Muscle layer of colon (tissue), 2 donors: ENCODE results near the gene UBA6.

Source experiments
- H3K27ac ChIP-seq: one replicate; pipeline ENCODE4 v1.7.0; 2013; ENCODE audit warnings: low read depth, mild to moderate bottlenecking, low read length, moderate library complexity
- H3K27me3 ChIP-seq, 2 donors: one replicate each; pipeline ENCODE4 v1.7.0; 2013; ENCODE audit warnings: low read length in 2 of 2, mild to moderate bottlenecking in 2 of 2; ENCODE audit not compliant: insufficient read depth in 2 of 2, control insufficient read depth in 1 of 2
- H3K36me3 ChIP-seq: one replicate; pipeline ENCODE4 v1.7.0; 2013; ENCODE audit warnings: mild to moderate bottlenecking, low read length; ENCODE audit not compliant: insufficient read depth
- H3K4me1 ChIP-seq: one replicate; pipeline ENCODE4 v1.7.0; 2013; ENCODE audit warnings: mild to moderate bottlenecking, low read length; ENCODE audit not compliant: insufficient read depth
- H3K4me3 ChIP-seq, 2 donors: one replicate each; pipeline ENCODE4 v1.7.0; 2013; ENCODE audit warnings: low read length in 2 of 2, low read depth in 1 of 2, mild to moderate bottlenecking in 1 of 2, moderate library complexity in 1 of 2
- H3K9ac ChIP-seq: one replicate; pipeline ENCODE4 v1.7.0; 2013; ENCODE audit warnings: low read length
- H3K9me3 ChIP-seq: one replicate; pipeline ENCODE4 v1.7.0; 2013; ENCODE audit warnings: mild to moderate bottlenecking, low read length
- donor health status: abdominal sarcoma.
- donor health status: Adenocarcinoma of cecum.

UBA6 gene

GRCh38 chr4:67573193-67573592 is 127.8 kb downstream of the UBA6 start:
- H3K9me3 ChIP-seq, result no peaks in the 10 kb centered on the region
- H3K4me1 ChIP-seq, result no peaks in the 10 kb centered on the region
- no peak overlapping the region for H3K4me3 ChIP-seq
- H3K27me3 ChIP-seq, result no peaks in the 10 kb centered on the region
- no peaks in the 10 kb centered on the region for H3K36me3 ChIP-seq
- H3K27ac ChIP-seq, result no peak overlapping the region
- H3K9ac ChIP-seq, result no peak overlapping the region

- H3K4me1 ChIP-seq, result no peaks in the 10 kb centered on the region
- no peaks in the 10 kb centered on the region for H3K27me3 ChIP-seq
- no peaks in the 10 kb centered on the region for H3K9me3 ChIP-seq
- H3K27ac ChIP-seq, result no peak overlapping the region
- no peak overlapping the region for H3K4me3 ChIP-seq
- H3K36me3 ChIP-seq, result no peaks in the 10 kb centered on the region
- H3K9ac ChIP-seq, result no peak overlapping the region
Observed at GRCh38 chr4:67571975-67572374, 129.0 kb downstream of the UBA6 start.

GRCh38 chr4:67570537-67570936 is 130.4 kb downstream of the UBA6 start:
- Histone ChIP-seq H3K36me3 (no peaks in the 10 kb centered on the region), H3K9me3 (no peaks in the 10 kb centered on the region), H3K4me1 (no peaks in the 10 kb centered on the region), H3K9ac (no peak overlapping the region), H3K27me3 (no peaks in the 10 kb centered on the region), H3K27ac (no peak overlapping the region), H3K4me3 (no peak overlapping the region)

GRCh38 chr4:67568820-67569219 is 132.1 kb downstream of the UBA6 start:
- Histone ChIP-seq H3K9me3 (no peaks in the 10 kb centered on the region), H3K4me3 (no peak overlapping the region), H3K9ac (no peak overlapping the region), H3K27me3 (no peaks in the 10 kb centered on the region), H3K4me1 (no peaks in the 10 kb centered on the region), H3K36me3 (no peaks in the 10 kb centered on the region), H3K27ac (no peak overlapping the region)

- Histone ChIP-seq H3K9ac (no peak overlapping the region), H3K4me1 (no peaks in the 10 kb centered on the region), H3K27me3 (no peaks in the 10 kb centered on the region), H3K9me3 (no peaks in the 10 kb centered on the region), H3K36me3 (no peaks in the 10 kb centered on the region), H3K27ac (no peak overlapping the region), H3K4me3 (no peak overlapping the region)
Observed at GRCh38 chr4:67566335-67566734, 134.6 kb downstream of the UBA6 start.

- Histone ChIP-seq H3K27me3 (no peaks in the 10 kb centered on the region), H3K36me3 (no peaks in the 10 kb centered on the region), H3K27ac (no peak overlapping the region), H3K9ac (no peak overlapping the region), H3K4me1 (no peaks in the 10 kb centered on the region), H3K4me3 (no peak overlapping the region), H3K9me3 (no peaks in the 10 kb centered on the region)
Observed at GRCh38 chr4:67565284-67565683, 135.7 kb downstream of the UBA6 start.
